Keratinocyte (primary cell): Measurements from ENCODE around the gene VPS33B.

ENCODE experiments used
- EZH2 ChIP-seq: IDR thresholded peaks from one replicate; pipeline ENCODE4 v1.6.1; 2012; ENCODE audit warnings: inconsistent platforms, mild to moderate bottlenecking, low read length, moderate library complexity
- TF ChIP-seq, protein P1 (sequence below), 3 experiments: IDR thresholded peaks in 1 of 3; conservative IDR thresholded peaks in 1 of 3; optimal IDR thresholded peaks in 1 of 3; 2 replicates in 2 of 3; 3 replicates in 1 of 3; pipeline versions ENCODE3 to v1.5.1; 2011; ENCODE audit warnings: low read length in 3 of 3, mild to moderate bottlenecking in 3 of 3, moderate library complexity in 2 of 3, control low read depth in 1 of 3, inconsistent platforms in 1 of 3; ENCODE audit not compliant: insufficient read depth in 2 of 3; ENCODE audit errors: extremely low read depth in 1 of 3

DNA sequence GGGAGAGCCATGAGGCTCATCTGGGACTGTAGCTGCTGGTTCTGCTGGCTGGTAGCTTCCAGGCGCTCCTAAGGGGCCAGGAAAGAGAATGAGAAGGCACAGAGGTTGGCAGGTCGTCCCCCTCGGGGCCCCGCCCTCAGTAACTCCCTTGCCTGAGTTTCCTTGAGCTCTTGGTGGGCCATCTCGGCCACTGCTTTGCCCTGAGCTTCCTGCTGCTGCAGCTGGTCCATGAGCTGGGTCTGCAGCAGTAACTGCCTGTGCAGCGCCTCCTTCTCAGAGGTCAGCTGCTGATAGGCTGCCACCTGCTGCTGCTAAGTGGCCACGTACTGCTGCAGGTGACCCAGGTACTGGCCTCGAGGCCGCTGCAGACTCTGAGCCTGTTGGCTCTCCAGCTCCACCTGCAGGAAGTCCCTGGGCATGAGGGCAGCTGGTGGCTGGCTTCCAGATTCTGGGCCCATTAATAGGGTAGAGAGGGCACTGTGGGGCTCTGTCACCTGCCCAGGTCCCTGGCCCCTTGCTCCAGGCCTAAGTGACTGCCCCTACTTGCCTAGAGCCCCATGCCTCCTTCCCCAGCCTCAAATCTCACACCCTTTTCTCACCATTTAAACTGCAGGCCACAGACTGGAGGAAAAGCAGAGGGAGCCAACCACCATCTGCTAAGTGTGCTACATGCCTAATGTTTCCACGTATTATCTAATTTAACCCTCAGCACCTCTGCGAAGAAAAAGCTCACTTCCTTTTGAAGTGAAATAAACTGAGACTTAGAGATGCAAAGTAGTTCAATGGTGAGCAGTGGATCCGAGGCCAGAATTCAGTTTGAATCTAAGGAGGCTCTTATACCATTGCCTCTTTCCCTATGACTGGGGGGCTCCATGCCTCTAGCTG, 10.8 kb upstream of the VPS33B start:
- TF ChIP-seq, protein P1, sequence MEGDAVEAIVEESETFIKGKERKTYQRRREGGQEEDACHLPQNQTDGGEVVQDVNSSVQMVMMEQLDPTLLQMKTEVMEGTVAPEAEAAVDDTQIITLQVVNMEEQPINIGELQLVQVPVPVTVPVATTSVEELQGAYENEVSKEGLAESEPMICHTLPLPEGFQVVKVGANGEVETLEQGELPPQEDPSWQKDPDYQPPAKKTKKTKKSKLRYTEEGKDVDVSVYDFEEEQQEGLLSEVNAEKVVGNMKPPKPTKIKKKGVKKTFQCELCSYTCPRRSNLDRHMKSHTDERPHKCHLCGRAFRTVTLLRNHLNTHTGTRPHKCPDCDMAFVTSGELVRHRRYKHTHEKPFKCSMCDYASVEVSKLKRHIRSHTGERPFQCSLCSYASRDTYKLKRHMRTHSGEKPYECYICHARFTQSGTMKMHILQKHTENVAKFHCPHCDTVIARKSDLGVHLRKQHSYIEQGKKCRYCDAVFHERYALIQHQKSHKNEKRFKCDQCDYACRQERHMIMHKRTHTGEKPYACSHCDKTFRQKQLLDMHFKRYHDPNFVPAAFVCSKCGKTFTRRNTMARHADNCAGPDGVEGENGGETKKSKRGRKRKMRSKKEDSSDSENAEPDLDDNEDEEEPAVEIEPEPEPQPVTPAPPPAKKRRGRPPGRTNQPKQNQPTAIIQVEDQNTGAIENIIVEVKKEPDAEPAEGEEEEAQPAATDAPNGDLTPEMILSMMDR (optimal IDR thresholded peaks at IDR 0.05 in 1 of 3, IDR thresholded peaks at IDR 0.05 in 1 of 3, conservative IDR thresholded peaks at IDR 0.05 in 1 of 3; ENCODE audit: extremely low read depth in 1 of 3, insufficient read depth in 2 of 3, low read length in 3 of 3) = peak; percentile 61 to 95 (median 75)
- no peak for TF ChIP-seq EZH2
